HG02759 (cell line): ENCODE measurements around the gene TSKU.

Experiments
- ATAC-seq: cut with Tn5 transposase; IDR thresholded peaks from one replicate; pipeline ENCODE4 v1.9.1; 2021; ENCODE audit warnings: mild to moderate bottlenecking, moderate library complexity; ENCODE audit not compliant: unreplicated experiment

The TSKU gene

GRCh38 chr11:76750746-76751145 is 32.4 kb upstream of the TSKU start:
- ATAC-seq, result no peak

GRCh38 chr11:76752321-76753143 is 30.6 kb upstream of the TSKU start:
- ATAC-seq, result no peak

- ATAC-seq, result no peak
Observed at GRCh38 chr11:76753449-76753848, 29.7 kb upstream of the TSKU start.

- no peak for ATAC-seq
Observed at GRCh38 chr11:76753950-76754349, 29.2 kb upstream of the TSKU start.

GRCh38 chr11:76756341-76756741 is 26.8 kb upstream of the TSKU start:
- no peak for ATAC-seq

GRCh38 chr11:76758311-76758710 is 24.8 kb upstream of the TSKU start:
- no peak for ATAC-seq

GRCh38 chr11:76759092-76759491 is 24.1 kb upstream of the TSKU start:
- ATAC-seq, result no peak

GRCh38 chr11:76759517-76759916 is 23.6 kb upstream of the TSKU start:
- no peak for ATAC-seq

- ATAC-seq, result no peak
Observed at GRCh38 chr11:76760236-76760635, 22.9 kb upstream of the TSKU start.

- ATAC-seq, result no peak
Observed at GRCh38 chr11:76761718-76762355, 21.3 kb upstream of the TSKU start.

GRCh38 chr11:76762356-76762752 is 20.8 kb upstream of the TSKU start:
- ATAC-seq, result no peak

GRCh38 chr11:76762867-76763572 is 20.1 kb upstream of the TSKU start:
- ATAC-seq, result no peak

GRCh38 chr11:76763573-76764346 is 19.4 kb upstream of the TSKU start:
- ATAC-seq, result no peak

- ATAC-seq, result no peak
Observed at GRCh38 chr11:76764941-76765665, 18.1 kb upstream of the TSKU start.

- ATAC-seq, result no peak
Observed at GRCh38 chr11:76765863-76766350, 17.2 kb upstream of the TSKU start.

- no peak for ATAC-seq
Observed at GRCh38 chr11:76766521-76766920, 16.6 kb upstream of the TSKU start.

GRCh38 chr11:76767659-76768058 is 15.5 kb upstream of the TSKU start:
- ATAC-seq, result no peak

- no peak for ATAC-seq
Observed at GRCh38 chr11:76768088-76768908, 14.9 kb upstream of the TSKU start.

GRCh38 chr11:76768909-76769560 is 14.1 kb upstream of the TSKU start:
- no peak for ATAC-seq
